WTC11 (cell line): Measurements from ENCODE around the gene AVP. TPM values are rescaled to one million over a fixed set of nuclear protein-coding genes. Genes with fewer than 3 reads are reported as not detected.
"Not testable (repeated sequence)": the region's sequence is repeated elsewhere in the genome, so short reads cannot be mapped to it uniquely, and the experiment has no call there.

Source experiments
- ATAC-seq: fragments of 200-7000 bp; cut with Tn5 transposase; 2 replicates; pipeline ENCODE4 v1.10.0; 2021; ENCODE audit warnings: mild to moderate bottlenecking, moderate library complexity
- CTCF ChIA-PET: fragments of 300-600 bp; sonication (Branson Sonifier 250); formaldehyde crosslinking; loops from one replicate; lab custom pipeline; 2021; ENCODE audit warnings: antibody characterized with exemption; lab: Charles Lee
- POLR2A ChIA-PET: fragments of 350-600 bp; sonication (Branson Sonifier 250); formaldehyde crosslinking; loops from one replicate; lab custom pipeline; 2021; ENCODE audit warnings: antibody characterized with exemption; lab: Charles Lee
- DNase-seq: peaks from one replicate; pipeline ENCODE4 v3.0.0; 2021; ENCODE audit warnings: low spot score
- H3K27ac Mint-ChIP-seq: 2 replicates; pipeline ENCODE4 v1.8.0; 2021; ENCODE audit warnings: mixed read lengths
- H3K27me3 Mint-ChIP-seq: 2 replicates; pipeline ENCODE4 v1.8.0; 2021; ENCODE audit warnings: low read depth, mild to moderate bottlenecking, moderate library complexity, mixed read lengths
- H3K36me3 Mint-ChIP-seq: 2 replicates; pipeline ENCODE4 v1.8.0; 2021; ENCODE audit warnings: mixed read lengths
- H3K4me1 Mint-ChIP-seq: 2 replicates; pipeline ENCODE4 v1.8.0; 2022; ENCODE audit warnings: mixed read lengths
- H3K4me3 Mint-ChIP-seq: 2 replicates; pipeline ENCODE4 v1.8.0; 2021; ENCODE audit warnings: mild to moderate bottlenecking, moderate library complexity, mixed read lengths
- H3K9me3 Mint-ChIP-seq: 2 replicates; pipeline ENCODE4 v1.8.0; 2021; ENCODE audit warnings: mixed read lengths
- AR ChIP-seq: fragments of 250-450 bp; sonication (Bioruptor Pico); IDR thresholded peaks from 2 replicates; pipeline ENCODE4 v1.9.0; 2021; ENCODE audit warnings: mild to moderate bottlenecking
- CBFB ChIP-seq: sonication (generic); formaldehyde crosslinking; IDR thresholded peaks from 2 replicates; pipeline ENCODE4 v1.8.1; 2022; ENCODE audit warnings: mild to moderate bottlenecking, low read depth, missing genetic modification reagents
- ELF4 ChIP-seq: sonication (generic); formaldehyde crosslinking; IDR thresholded peaks from 2 replicates; pipeline ENCODE4 v1.8.1; 2022; ENCODE audit warnings: low read depth, mild to moderate bottlenecking, moderate library complexity, missing genetic modification reagents
- GABPB1 ChIP-seq: sonication (generic); formaldehyde crosslinking; IDR thresholded peaks from 2 replicates; pipeline ENCODE4 v1.8.1; 2023; ENCODE audit warnings: mild to moderate bottlenecking, missing genetic modification reagents
- GTF2I ChIP-seq: fragments of 250-450 bp; sonication (Bioruptor Pico); conservative IDR thresholded peaks from 2 replicates; pipeline ENCODE4 v1.4.0; 2021; ENCODE audit warnings: mild to moderate bottlenecking
- HMGA2 ChIP-seq: fragments of 250-450 bp; sonication (Bioruptor Pico); IDR thresholded peaks from 2 replicates; pipeline ENCODE4 v1.4.0; 2021; ENCODE audit warnings: mild to moderate bottlenecking, moderate library complexity
- JAZF1 ChIP-seq: fragments of 250-450 bp; sonication (Bioruptor Pico); IDR thresholded peaks from 2 replicates; pipeline ENCODE4 v1.9.0; 2021; ENCODE audit warnings: moderate library complexity, mild to moderate bottlenecking, inconsistent platforms
- MAX ChIP-seq: sonication (generic); formaldehyde crosslinking; IDR thresholded peaks from 2 replicates; pipeline ENCODE4 v1.8.0; 2022; ENCODE audit warnings: mild to moderate bottlenecking, missing genetic modification reagents
- MLX ChIP-seq: sonication (generic); formaldehyde crosslinking; IDR thresholded peaks from 2 replicates; pipeline ENCODE4 v1.8.1; 2023; ENCODE audit warnings: mild to moderate bottlenecking, missing genetic modification reagents, moderate library complexity
- NFE2L1 ChIP-seq: sonication (generic); formaldehyde crosslinking; IDR thresholded peaks from 2 replicates; pipeline ENCODE4 v1.8.1; 2023; ENCODE audit warnings: missing genetic modification reagents
- NR1H2 ChIP-seq: sonication (generic); formaldehyde crosslinking; IDR thresholded peaks from 2 replicates; pipeline ENCODE4 v1.9.0; 2021; ENCODE audit warnings: mild to moderate bottlenecking, moderate library complexity, missing genetic modification reagents
- NR2C2 ChIP-seq: sonication (generic); formaldehyde crosslinking; IDR thresholded peaks from 2 replicates; pipeline ENCODE4 v1.8.0; 2022; ENCODE audit warnings: mild to moderate bottlenecking, missing genetic modification reagents
- OVOL2 ChIP-seq: fragments of 250-450 bp; sonication (Bioruptor Pico); IDR thresholded peaks from 2 replicates; pipeline ENCODE4 v1.9.0; 2021; ENCODE audit warnings: mild to moderate bottlenecking, borderline replicate concordance
- USF1 ChIP-seq: sonication (generic); formaldehyde crosslinking; IDR thresholded peaks from 2 replicates; pipeline ENCODE4 v1.8.0; 2022; ENCODE audit warnings: mild to moderate bottlenecking, missing genetic modification reagents
- ZNF121 ChIP-seq: sonication (generic); formaldehyde crosslinking; IDR thresholded peaks from 2 replicates; pipeline ENCODE4 v1.8.0; 2023; ENCODE audit warnings: missing genetic modification reagents
- ZNF317 ChIP-seq: sonication (generic); formaldehyde crosslinking; IDR thresholded peaks from 2 replicates; pipeline ENCODE4 v1.8.1; 2023; ENCODE audit warnings: low read depth, mild to moderate bottlenecking, moderate library complexity, missing genetic modification reagents, borderline replicate concordance
- ZNF425 ChIP-seq: fragments of 250-450 bp; sonication (Bioruptor Pico); conservative IDR thresholded peaks from 2 replicates; pipeline ENCODE4 v1.9.0; 2021; ENCODE audit warnings: mild to moderate bottlenecking
- total RNA-seq: library from RNA; stranded (reverse); gene quantifications from 3 replicates; pipeline ENCODE4 v1.2.3, GENCODE V29; 2021

Gene AVP
- total RNA-seq, 1 experiment from 2014 or later, result 0.50 TPM

- not testable (repeated sequence) for H3K36me3 Mint-ChIP-seq, H3K4me3 Mint-ChIP-seq, H3K27ac Mint-ChIP-seq, H3K4me1 Mint-ChIP-seq, DNase-seq, ATAC-seq
- Mint-ChIP-seq H3K27me3 (peaks cover 57% of the 10 kb centered on the region), H3K9me3 (peaks cover 19% of the 10 kb centered on the region)
- TF ChIP-seq GABPB1 (CRISPR knock-in tag), result peak; percentile 87
- ChIA-PET CTCF (interaction anchor here (0.8 to 2.8 kb wide), 3 partner anchors 20 to 118 kb away, joined by 3 to 16 read pairs (median 3); no protein-coding TSS in a partner anchor), POLR2A (interaction anchor here (0.8 to 0.9 kb wide), 2 partner anchors 9 to 19 kb away, joined by 4 to 6 read pairs; no protein-coding TSS in a partner anchor)
These were observed 11.3 kb downstream of the AVP start for GRCh38 chr20:3073251-3073643.

- peaks cover 54% of the 10 kb centered on the region for H3K27me3 Mint-ChIP-seq
- 0 out of 2 replicates have a peak, but pooled peaks have one; percentile 13 for TF ChIP-seq NR1H2 (CRISPR knock-in tag)
- TF ChIP-seq NFE2L1, result no peak
- no peak for TF ChIP-seq ELF4 (CRISPR knock-in tag)
- TF ChIP-seq OVOL2, result no peak
- peak; percentile 0; the same call in 1 of the 2 replicates for TF ChIP-seq ZNF121 (CRISPR knock-in tag)
- TF ChIP-seq MAX, result 0 out of 2 replicates have a peak, but pooled peaks have one; percentile 57
- no peak for TF ChIP-seq CBFB (CRISPR knock-in tag)
- TF ChIP-seq HMGA2 (CRISPR knock-in tag), result no peak
- no peak for TF ChIP-seq USF1 (CRISPR knock-in tag)
- no peak for TF ChIP-seq GTF2I
- no peak for TF ChIP-seq ZNF425 (CRISPR knock-in tag)
- no peak for TF ChIP-seq MLX
- no peak for TF ChIP-seq NR2C2
- no peak for TF ChIP-seq JAZF1
- TF ChIP-seq ZNF317 (CRISPR knock-in tag), result no peak
- no peak for TF ChIP-seq AR (CRISPR knock-in tag)
- no peak for DNase-seq
- H3K36me3 Mint-ChIP-seq, result peaks cover 9% of the 10 kb centered on the region
- peak; percentile 6 for ATAC-seq
- CTCF ChIA-PET, result interaction anchor here (0.8 to 2.8 kb wide), 3 partner anchors 19 to 117 kb away, joined by 3 to 16 read pairs (median 3); no protein-coding TSS in a partner anchor
- H3K4me1 Mint-ChIP-seq, result peaks cover 6% of the 10 kb centered on the region
- H3K27ac Mint-ChIP-seq, result no peak overlapping the region
- H3K9me3 Mint-ChIP-seq, result peaks cover 19% of the 10 kb centered on the region
- POLR2A ChIA-PET, result interaction anchor here (0.8 to 0.9 kb wide), 2 partner anchors 10 to 19 kb away, joined by 4 to 6 read pairs; no protein-coding TSS in a partner anchor
- H3K4me3 Mint-ChIP-seq, result peak overlapping the region; percentile 66
These were observed 11.8 kb downstream of the AVP start for GRCh38 chr20:3072530-3073250.
